K562 (cell line): Measurements from ENCODE around the gene ERICH6. TPM values are rescaled to one million over a fixed set of nuclear protein-coding genes. Genes with fewer than 3 reads are reported as not detected.

Experiments
- ATAC-seq: fragments of 200-7000 bp; cut with Tn5 transposase; 3 replicates; pipeline ENCODE4 v1.9.1; 2020; ENCODE audit warnings: moderate library complexity
- BruUV-seq: library from RNA; stranded (reverse); fragments of 400-500 nt; replicated peaks from 2 replicates; lab custom pipeline; 2021; lab: Mats Ljungman, UMichigan
- CTCF ChIA-PET: fragments of 300-600 bp; formaldehyde crosslinking; extraction: SDS; loops from one replicate; lab custom pipeline; 2021; ENCODE audit warnings: low intra/inter-chr PET ratio; lab: Yijun Ruan, JAX
- POLR2A ChIA-PET: fragments of 300-600, 350-650 bp; sonication (Branson Sonifier 250); formaldehyde crosslinking; extraction: SDS; loops from one replicate; lab custom pipeline; 2021; ENCODE audit warnings: antibody characterized with exemption, inconsistent platforms; lab: Yijun Ruan, JAX
- DNase-seq, 4 experiments: peaks; one replicate each; pipeline versions ENCODE4 v3.0.0 to v3.0.0-alpha.2; 2011 to 2018; ENCODE audit warnings: low spot score in 3 of 4, mixed read lengths in 3 of 4; ENCODE audit errors: extremely low read depth in 1 of 4
- FAIRE-seq: peaks from 2 replicates; lab custom pipeline; 2011; peaks lifted over from hg19 to GRCh38; lab: Jason Lieb, UNC
- H2AFZ ChIP-seq: 2 replicates; pipeline ENCODE4 v1.6.0; 2011; ENCODE audit warnings: low read depth, low read length, control low read depth, inconsistent platforms
- H3K27ac ChIP-seq: fragments of 200-600 bp; 3 replicates; pipeline ENCODE4 v1.8.0; 2011; ENCODE audit warnings: low read depth, mild to moderate bottlenecking, control low read depth, inconsistent platforms, low read length, moderate library complexity, mixed read lengths; ENCODE audit errors: extremely low read depth
- H3K27me3 ChIP-seq, 2 experiments: fragments of 300-600 bp in 1 of 2; 2 replicates in 1 of 2; 3 replicates in 1 of 2; pipeline versions ENCODE4 v1.6.0 to v1.8.0; 2011; ENCODE audit warnings: inconsistent platforms in 2 of 2, low read length in 2 of 2, mild to moderate bottlenecking in 1 of 2, mixed read lengths in 1 of 2, moderate library complexity in 1 of 2; ENCODE audit not compliant: control insufficient read depth in 2 of 2, insufficient read depth in 2 of 2
- H3K36me3 ChIP-seq: fragments of 300-600 bp; 3 replicates; pipeline ENCODE4 v1.8.0; 2011; ENCODE audit warnings: mild to moderate bottlenecking, low read length, inconsistent platforms; ENCODE audit not compliant: control insufficient read depth, insufficient read depth
- H3K4me1 ChIP-seq, 2 experiments: fragments of 200-600 bp in 1 of 2; replicated peaks in 1 of 2; 2 replicates in 1 of 2; 3 replicates in 1 of 2; pipeline versions ENCODE4 v1.5.1 to v1.8.0; 2011; ENCODE audit warnings: inconsistent platforms in 2 of 2, low read length in 2 of 2, mild to moderate bottlenecking in 1 of 2, mixed read lengths in 1 of 2, moderate library complexity in 1 of 2; ENCODE audit not compliant: control insufficient read depth in 2 of 2, insufficient read depth in 2 of 2
- H3K4me2 ChIP-seq: 2 replicates; pipeline ENCODE4 v1.6.1; 2011; ENCODE audit warnings: low read length, control low read depth, inconsistent platforms, mixed read lengths; ENCODE audit not compliant: insufficient read depth
- H3K4me3 ChIP-seq: fragments of 200-600 bp; sonication (generic), shearing (Covaris generic); 2 replicates; pipeline ENCODE4 v1.5.1; 2016; ENCODE audit warnings: control low read depth, inconsistent platforms
- H3K79me2 ChIP-seq: fragments of 200-600 bp; 3 replicates; pipeline ENCODE4 v1.8.0; 2011; ENCODE audit warnings: low read length, inconsistent platforms; ENCODE audit not compliant: control insufficient read depth, insufficient read depth
- H3K9ac ChIP-seq, 2 experiments: 2 replicates each; pipeline versions ENCODE4 v1.6.0 to v1.6.1; 2011; ENCODE audit warnings: low read depth in 2 of 2, low read length in 2 of 2, control low read depth in 1 of 2, inconsistent platforms in 1 of 2, mild to moderate bottlenecking in 1 of 2, mixed read lengths in 1 of 2; ENCODE audit not compliant: insufficient read depth in 1 of 2
- H3K9me1 ChIP-seq: one replicate; pipeline ENCODE4 v1.6.0; 2011; ENCODE audit warnings: inconsistent platforms, mild to moderate bottlenecking, low read length, moderate library complexity; ENCODE audit not compliant: control insufficient read depth, insufficient read depth
- H3K9me3 ChIP-seq: replicated peaks from 2 replicates; pipeline ENCODE4 v1.5.1; 2011; ENCODE audit warnings: low read depth, low read length, inconsistent platforms; ENCODE audit not compliant: control insufficient read depth, insufficient read depth
- H4K20me1 ChIP-seq: replicated peaks from 2 replicates; pipeline ENCODE4 v1.6.1; 2011; ENCODE audit warnings: low read length, inconsistent platforms, mixed read lengths; ENCODE audit not compliant: control insufficient read depth, insufficient read depth
- BCOR ChIP-seq: fragments of 450-650 bp; IDR thresholded peaks from 2 replicates; pipeline ENCODE4 v1.6.1; 2016
- BHLHE40 ChIP-seq: IDR thresholded peaks from 2 replicates; pipeline ENCODE4 v1.6.1; 2011; ENCODE audit warnings: low read length, improper control_type of control experiment
- HNRNPLL ChIP-seq: fragments of 200-400 bp; formaldehyde crosslinking; IDR thresholded peaks from 2 replicates; pipeline ENCODE4 v1.6.1; 2017; ENCODE audit warnings: low read length, low read depth, mild to moderate bottlenecking; ENCODE audit not compliant: poor library complexity, severe bottlenecking
- HSF4 ChIP-seq: fragments of 250-450 bp; sonication (Bioruptor Pico); IDR thresholded peaks from 2 replicates; pipeline ENCODE4 v2.1.2; 2022; ENCODE audit warnings: mild to moderate bottlenecking, moderate library complexity, borderline replicate concordance
- KDM1A ChIP-seq, 2 experiments: fragments of 450-650 bp; IDR thresholded peaks; 2 replicates each; pipeline ENCODE4 v1.6.1; 2016; ENCODE audit warnings: mild to moderate bottlenecking in 2 of 2
- RAD21 ChIP-seq, 2 experiments: fragments of 250-450 bp in 1 of 2; fragments of 450-650 bp in 1 of 2; sonication (Bioruptor Pico) in 1 of 2; formaldehyde crosslinking in 1 of 2; IDR thresholded peaks in 1 of 2; conservative IDR thresholded peaks in 1 of 2; 2 replicates each; pipeline versions ENCODE4 v1.4.0 to v1.8.0; 2020 to 2022; ENCODE audit warnings: mild to moderate bottlenecking in 2 of 2, moderate library complexity in 1 of 2
- RBM25 ChIP-seq: fragments of 200-400 bp; formaldehyde crosslinking; IDR thresholded peaks from 2 replicates; pipeline ENCODE4 v1.6.1; 2018; ENCODE audit warnings: low read length, low read depth, moderate library complexity; ENCODE audit not compliant: severe bottlenecking
- SRF ChIP-seq, 2 experiments: fragments of 250-450, 450-650 bp in 1 of 2; sonication (Bioruptor Pico) in 1 of 2; sonication (generic) in 1 of 2; formaldehyde crosslinking; IDR thresholded peaks; 2 replicates each; pipeline versions ENCODE4 v1.5.0 to v1.5.1; 2020 to 2022; ENCODE audit warnings: mild to moderate bottlenecking in 1 of 2, missing genetic modification reagents in 1 of 2
- TRIM24 ChIP-seq, 2 experiments: fragments of 450-650 bp; IDR thresholded peaks; 2 replicates each; pipeline ENCODE4 v1.6.1; 2016
- ZFP36 ChIP-seq: fragments of 150-350 bp; IDR thresholded peaks from 2 replicates; pipeline ENCODE4 v1.6.1; 2018; ENCODE audit warnings: low read length, low read depth; ENCODE audit not compliant: partially characterized antibody
- ZNF133 ChIP-seq: fragments of 250-450 bp; sonication (Bioruptor Pico); IDR thresholded peaks from 2 replicates; pipeline ENCODE4 v1.4.0; 2020; ENCODE audit warnings: mild to moderate bottlenecking
- ZNF239 ChIP-seq: fragments of 250-450 bp; sonication (Bioruptor Pico); IDR thresholded peaks from 2 replicates; pipeline ENCODE4 v1.4.0; 2020; ENCODE audit warnings: mild to moderate bottlenecking
- ZNF24 ChIP-seq: fragments of 450-650 bp; IDR thresholded peaks from 2 replicates; pipeline ENCODE4 v1.6.1; 2016
- WGBS: fragments of 100-300 bp; shearing (Covaris generic); methylation state at CpG from one replicate; pipeline ENCODE4 v1.1.6; 2016; ENCODE audit warnings: low coverage, mixed read lengths; ENCODE audit not compliant: insufficient coverage; ENCODE audit errors: missing lambda C conversion rate; 5-methylcytosine and 5-hydroxymethylcytosine counted together
- in situ Hi-C: fragments of 300-500 bp; cut with MboI; formaldehyde crosslinking; loops from 4 replicates; pipeline ENCODE4 v1.15.0; 2018; ENCODE audit warnings: inconsistent platforms, mixed read lengths
- intact Hi-C: fragments of 100-400 bp; cut with micrococcal nuclease; formaldehyde crosslinking; loops from 2 replicates; pipeline ENCODE4 v1.14.2; 2022
- polyA plus RNA-seq, 8 experiments: library from polyadenylated mRNA; depleted of rRNA in 4 of 8; stranded (reverse) in 5 of 8; unstranded in 3 of 8; fragments of >200 nt; fragmentation: Nextera tagmentation in 2 of 8; fragmentation: Illumina TruSeq in 1 of 8; extraction: Ambion mirVana in 2 of 8; extraction: Trizol in 1 of 8; gene quantifications; 2 replicates each; pipeline versions ENCODE4 v1.2.1 to v1.2.3, GENCODE V29; 2011 to 2014; ENCODE audit warnings: inconsistent platforms in 1 of 8, missing spikeins in 1 of 8
- total RNA-seq, 7 experiments: library from RNA; depleted of rRNA in 6 of 7; stranded (reverse); fragments of >200 nt in 6 of 7; fragmentation: Illumina TruSeq in 2 of 7; extraction: Trizol in 2 of 7; gene quantifications; 2 replicates each; pipeline versions ENCODE4 v1.2.1 to v1.2.3, GENCODE V29; 2011 to 2021; ENCODE audit warnings: low replicate concordance in 1 of 7
- TF ChIP-seq, protein P1 (sequence below), 3 experiments: IDR thresholded peaks in 2 of 3; conservative IDR thresholded peaks in 1 of 3; 2 replicates each; pipeline ENCODE4 v1.5.1; 2011 to 2012; ENCODE audit warnings: low read length in 3 of 3, mild to moderate bottlenecking in 3 of 3, control low read depth in 2 of 3, improper control_type of control experiment in 1 of 3, inconsistent platforms in 1 of 3, low read depth in 1 of 3, mixed read lengths in 1 of 3, moderate library complexity in 1 of 3; ENCODE audit not compliant: insufficient read depth in 2 of 3
- TF ChIP-seq, protein P2 (sequence below): sonication (generic); formaldehyde crosslinking; IDR thresholded peaks from 2 replicates; pipeline ENCODE4 v1.8.0; 2022; ENCODE audit warnings: mild to moderate bottlenecking, missing genetic modification reagents

Gene ERICH6
- total and polyA plus RNA-seq, 9 of the 15 experiments (the other 6 are each of a cell fraction or from before 2014, with no cell fraction given), result not detected

DNA sequence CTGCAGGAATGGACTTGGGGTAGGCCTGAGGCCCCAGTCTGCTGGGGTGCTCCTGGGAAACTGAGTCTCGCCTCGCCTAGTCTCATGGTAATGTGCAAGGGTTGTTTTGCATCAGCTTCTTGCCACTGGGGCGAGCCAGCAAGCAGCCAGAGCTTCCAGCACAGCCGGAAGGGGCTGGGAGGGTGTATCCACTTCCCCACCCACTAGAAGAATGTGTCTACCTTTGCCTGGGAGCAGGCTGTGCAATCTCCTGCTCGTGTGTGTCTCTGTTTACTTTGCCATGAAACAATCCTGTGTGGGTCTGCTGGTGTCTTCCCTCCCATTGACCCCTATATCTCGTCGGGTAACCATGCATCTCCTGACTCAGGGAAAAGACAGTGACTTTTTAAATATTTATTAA is 21.8 kb upstream of the ERICH6 start:
- Histone ChIP-seq H3K4me2 (no peak overlapping the region), H3K9me3 (no peaks in the 10 kb centered on the region), H3K79me2 (no peaks in the 10 kb centered on the region), H3K27ac (no peak overlapping the region; the same call in 2 of the 3 replicates), H3K36me3 (no peaks in the 10 kb centered on the region), H4K20me1 (no peaks in the 10 kb centered on the region), H3K4me3 (no peak overlapping the region), H3K9me1 (no peaks in the 10 kb centered on the region), H3K4me1 (peaks cover 32 to 52% of the 10 kb centered on the region in 2 experiments), H3K27me3 (no peaks in the 10 kb centered on the region), H2AFZ (peak overlapping the region; percentile 74), H3K9ac (peak overlapping the region in 1 of 2 experiments; percentile 68; a peak in 2 of 4 replicates)
- no TSS peak for BruUV-seq
- peak; percentile 42 for FAIRE-seq
- intact Hi-C loops (loop anchor here (10.0 kb wide), 1 partner anchor 109 kb away; no protein-coding TSS in a partner anchor), in situ Hi-C loops (loop anchor here (10.0 kb wide), 1 partner anchor 119 kb away; no protein-coding TSS in a partner anchor)
- ATAC-seq, result peak; percentile 19; the same call in 1 of the 3 replicates
- ChIA-PET POLR2A (no interaction called here), CTCF (no interaction called here)
- 49% methylated on average over 7 of the region's 7 CpGs for WGBS
- DNase-seq, result peak in 2 of 4 experiments; percentile 37 to 62
- TF ChIP-seq KDM1A (IDR thresholded peaks at IDR 0.05) (peak in 1 of 2 experiments; percentile 37; a peak in 1 of 4 replicates), RAD21 (CRISPR knock-in tag; conservative IDR thresholded peaks at IDR 0.05 in 1 of 2, IDR thresholded peaks at IDR 0.05 in 1 of 2) (peak in 1 of 2 experiments; percentile 23; a peak in 2 of 4 replicates), BCOR (peak; percentile 72), HSF4 (CRISPR knock-in tag) (no peak), ZNF24 (no peak), RBM25 (peak; percentile 23), TRIM24 (IDR thresholded peaks at IDR 0.05) (no peak), HNRNPLL (no peak), BHLHE40 (no peak), ZNF239 (CRISPR knock-in tag) (no peak), ZFP36 (peak; percentile 69), SRF (CRISPR knock-in tag; IDR thresholded peaks at IDR 0.05) (no peak), ZNF133 (no peak)
- TF ChIP-seq, protein P1, sequence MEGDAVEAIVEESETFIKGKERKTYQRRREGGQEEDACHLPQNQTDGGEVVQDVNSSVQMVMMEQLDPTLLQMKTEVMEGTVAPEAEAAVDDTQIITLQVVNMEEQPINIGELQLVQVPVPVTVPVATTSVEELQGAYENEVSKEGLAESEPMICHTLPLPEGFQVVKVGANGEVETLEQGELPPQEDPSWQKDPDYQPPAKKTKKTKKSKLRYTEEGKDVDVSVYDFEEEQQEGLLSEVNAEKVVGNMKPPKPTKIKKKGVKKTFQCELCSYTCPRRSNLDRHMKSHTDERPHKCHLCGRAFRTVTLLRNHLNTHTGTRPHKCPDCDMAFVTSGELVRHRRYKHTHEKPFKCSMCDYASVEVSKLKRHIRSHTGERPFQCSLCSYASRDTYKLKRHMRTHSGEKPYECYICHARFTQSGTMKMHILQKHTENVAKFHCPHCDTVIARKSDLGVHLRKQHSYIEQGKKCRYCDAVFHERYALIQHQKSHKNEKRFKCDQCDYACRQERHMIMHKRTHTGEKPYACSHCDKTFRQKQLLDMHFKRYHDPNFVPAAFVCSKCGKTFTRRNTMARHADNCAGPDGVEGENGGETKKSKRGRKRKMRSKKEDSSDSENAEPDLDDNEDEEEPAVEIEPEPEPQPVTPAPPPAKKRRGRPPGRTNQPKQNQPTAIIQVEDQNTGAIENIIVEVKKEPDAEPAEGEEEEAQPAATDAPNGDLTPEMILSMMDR (IDR thresholded peaks at IDR 0.05 in 2 of 3, conservative IDR thresholded peaks at IDR 0.05 in 1 of 3; ENCODE audit: insufficient read depth in 2 of 3, low read depth in 1 of 3, low read length in 3 of 3), result 0 out of 6 replicates have a peak, but pooled peaks of 1 of the 3 experiments have one; percentile 3
- TF ChIP-seq, protein P2, sequence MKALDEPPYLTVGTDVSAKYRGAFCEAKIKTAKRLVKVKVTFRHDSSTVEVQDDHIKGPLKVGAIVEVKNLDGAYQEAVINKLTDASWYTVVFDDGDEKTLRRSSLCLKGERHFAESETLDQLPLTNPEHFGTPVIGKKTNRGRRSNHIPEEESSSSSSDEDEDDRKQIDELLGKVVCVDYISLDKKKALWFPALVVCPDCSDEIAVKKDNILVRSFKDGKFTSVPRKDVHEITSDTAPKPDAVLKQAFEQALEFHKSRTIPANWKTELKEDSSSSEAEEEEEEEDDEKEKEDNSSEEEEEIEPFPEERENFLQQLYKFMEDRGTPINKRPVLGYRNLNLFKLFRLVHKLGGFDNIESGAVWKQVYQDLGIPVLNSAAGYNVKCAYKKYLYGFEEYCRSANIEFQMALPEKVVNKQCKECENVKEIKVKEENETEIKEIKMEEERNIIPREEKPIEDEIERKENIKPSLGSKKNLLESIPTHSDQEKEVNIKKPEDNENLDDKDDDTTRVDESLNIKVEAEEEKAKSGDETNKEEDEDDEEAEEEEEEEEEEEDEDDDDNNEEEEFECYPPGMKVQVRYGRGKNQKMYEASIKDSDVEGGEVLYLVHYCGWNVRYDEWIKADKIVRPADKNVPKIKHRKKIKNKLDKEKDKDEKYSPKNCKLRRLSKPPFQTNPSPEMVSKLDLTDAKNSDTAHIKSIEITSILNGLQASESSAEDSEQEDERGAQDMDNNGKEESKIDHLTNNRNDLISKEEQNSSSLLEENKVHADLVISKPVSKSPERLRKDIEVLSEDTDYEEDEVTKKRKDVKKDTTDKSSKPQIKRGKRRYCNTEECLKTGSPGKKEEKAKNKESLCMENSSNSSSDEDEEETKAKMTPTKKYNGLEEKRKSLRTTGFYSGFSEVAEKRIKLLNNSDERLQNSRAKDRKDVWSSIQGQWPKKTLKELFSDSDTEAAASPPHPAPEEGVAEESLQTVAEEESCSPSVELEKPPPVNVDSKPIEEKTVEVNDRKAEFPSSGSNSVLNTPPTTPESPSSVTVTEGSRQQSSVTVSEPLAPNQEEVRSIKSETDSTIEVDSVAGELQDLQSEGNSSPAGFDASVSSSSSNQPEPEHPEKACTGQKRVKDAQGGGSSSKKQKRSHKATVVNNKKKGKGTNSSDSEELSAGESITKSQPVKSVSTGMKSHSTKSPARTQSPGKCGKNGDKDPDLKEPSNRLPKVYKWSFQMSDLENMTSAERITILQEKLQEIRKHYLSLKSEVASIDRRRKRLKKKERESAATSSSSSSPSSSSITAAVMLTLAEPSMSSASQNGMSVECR (CRISPR knock-in tag), result no peak
